Measurements from ENCODE around the gene PHACTR1.

Gene PHACTR1

DNA sequence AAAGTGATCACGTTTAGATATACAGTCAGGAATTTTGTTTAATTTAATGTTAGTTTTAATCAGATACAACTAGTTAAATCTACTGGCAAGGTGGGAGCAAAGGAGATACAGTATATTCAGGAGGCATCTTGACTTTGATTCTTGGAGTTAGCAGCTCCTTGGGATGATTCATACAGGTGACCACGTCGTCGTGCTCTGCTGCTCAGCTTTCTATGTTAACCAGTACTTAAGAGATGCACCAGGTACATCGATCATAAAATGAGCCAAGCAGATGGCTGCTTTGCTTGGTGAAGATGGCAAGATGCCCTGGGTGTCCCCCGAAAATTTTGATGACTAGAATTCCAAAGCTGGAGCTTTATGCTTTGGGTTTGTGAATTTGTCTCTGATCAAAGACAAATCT lies 547.1 kb downstream of the PHACTR1 start:
- no peak overlapping the region for H2AFZ ChIP-seq (ENCODE audit: low read length)
- no peak overlapping the region for H2BK120ac ChIP-seq (ENCODE audit: low read depth, low read length)
- no peak overlapping the region for H3K23ac ChIP-seq (ENCODE audit: low read depth, low read length, poor library complexity)
- H2BK5ac ChIP-seq (ENCODE audit: low read length), result no peak overlapping the region
- H2BK15ac ChIP-seq (ENCODE audit: low read length), result no peak overlapping the region
- H3K4me3 ChIP-seq (ENCODE audit: low read length in 2 of 2), result no peak overlapping the region
- no peaks in the 10 kb centered on the region for H3K79me1 ChIP-seq (ENCODE audit: low read depth, low read length)
- peaks cover 0 to 5% of the 10 kb centered on the region in 2 donors for H3K4me1 ChIP-seq (ENCODE audit: control insufficient read depth in 2 of 2, insufficient read depth in 1 of 2, low read depth in 1 of 2, low read length in 2 of 2)
- peaks cover 0 to 3% of the 10 kb centered on the region in 2 donors for H3K9me3 ChIP-seq (replicated peaks in 1 of 2; ENCODE audit: control insufficient read depth in 2 of 2, insufficient read depth in 1 of 2, low read depth in 1 of 2, low read length in 2 of 2)
- H4K8ac ChIP-seq (ENCODE audit: low read depth, low read length), result no peak overlapping the region
- no peak overlapping the region for H3K4me2 ChIP-seq (ENCODE audit: insufficient read depth, low read length, poor library complexity, severe bottlenecking)
- H3K27ac ChIP-seq (replicated peaks; ENCODE audit: low read length), result no peak overlapping the region
- no peak overlapping the region for H4K91ac ChIP-seq (ENCODE audit: low read depth, low read length, poor library complexity)
- H3K36me3 ChIP-seq (replicated peaks in 1 of 2; ENCODE audit: control insufficient read depth in 2 of 2, insufficient read depth in 2 of 2, low read length in 2 of 2), result peaks cover 0 to 2% of the 10 kb centered on the region in 2 donors
- no peak overlapping the region for H2BK12ac ChIP-seq (ENCODE audit: low read length)
- no CpG with 5 or more reads among the region's 6 CpGs for WGBS, 2 donors (ENCODE audit: extremely low coverage in 2 of 2, insufficient read length in 2 of 2, insufficient replicate concordance in 1 of 2)
- peaks cover 0 to 2% (median 0%) of the 10 kb centered on the region in 3 experiments for H3K27me3 ChIP-seq (ENCODE audit: control insufficient read depth in 3 of 3, insufficient read depth in 3 of 3, low read depth in 1 of 3, low read length in 3 of 3)
- H3K18ac ChIP-seq (ENCODE audit: low read length), result no peak overlapping the region
- H3K4ac ChIP-seq (ENCODE audit: low read length), result no peak overlapping the region
- DNase-seq (ENCODE audit: low spot score), result no peak
- H2AK5ac ChIP-seq (ENCODE audit: low read depth, low read length), result no peak overlapping the region
- H3K9ac ChIP-seq (ENCODE audit: low read depth, low read length, poor library complexity), result no peak overlapping the region
- no peak overlapping the region for H3K14ac ChIP-seq (ENCODE audit: low read length)

DNA sequence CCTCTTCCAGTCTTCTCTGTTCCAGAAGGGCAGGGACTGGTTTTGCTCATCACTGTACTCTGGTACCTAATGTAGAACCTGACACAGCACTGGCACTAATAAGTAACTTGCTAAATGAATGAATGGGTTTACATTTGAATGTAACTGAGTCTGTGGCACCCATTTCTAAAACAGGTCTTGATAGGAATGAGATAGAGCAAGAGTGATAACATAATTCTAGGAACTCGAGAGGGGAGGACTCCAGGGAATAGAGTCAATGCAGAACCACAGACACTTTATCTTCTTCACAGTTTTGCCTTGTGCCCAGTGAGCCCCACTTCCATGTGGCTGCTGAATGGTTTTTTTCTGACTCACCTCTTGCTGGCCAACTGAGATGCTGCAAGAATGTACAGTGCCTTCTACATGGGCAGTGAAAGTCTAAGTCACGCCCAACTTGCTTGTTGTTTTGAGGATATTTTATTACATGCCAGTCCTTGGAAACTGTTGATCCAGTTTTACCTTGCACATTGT lies 550.6 kb downstream of the PHACTR1 start:
- no peak overlapping the region for H3K4me3 ChIP-seq (ENCODE audit: low read length in 2 of 2)
- no peak overlapping the region for H2AFZ ChIP-seq (ENCODE audit: low read length)
- no peak overlapping the region for H4K91ac ChIP-seq (ENCODE audit: low read depth, low read length, poor library complexity)
- H2BK5ac ChIP-seq (ENCODE audit: low read length), result no peak overlapping the region
- peaks cover 0 to 3% of the 10 kb centered on the region in 2 donors for H3K9me3 ChIP-seq (replicated peaks in 1 of 2; ENCODE audit: control insufficient read depth in 2 of 2, insufficient read depth in 1 of 2, low read depth in 1 of 2, low read length in 2 of 2)
- H3K14ac ChIP-seq (ENCODE audit: low read length), result no peak overlapping the region
- WGBS, 2 donors (ENCODE audit: extremely low coverage in 2 of 2, insufficient read length in 2 of 2, insufficient replicate concordance in 1 of 2), result no CpG with 5 or more reads among the region's 2 CpGs
- H2BK12ac ChIP-seq (ENCODE audit: low read length), result no peak overlapping the region
- no peak overlapping the region for H3K9ac ChIP-seq (ENCODE audit: low read depth, low read length, poor library complexity)
- no peak overlapping the region for H3K4ac ChIP-seq (ENCODE audit: low read length)
- no peak overlapping the region for H2BK15ac ChIP-seq (ENCODE audit: low read length)
- H2AK5ac ChIP-seq (ENCODE audit: low read depth, low read length), result no peak overlapping the region
- no peak overlapping the region for H3K4me2 ChIP-seq (ENCODE audit: insufficient read depth, low read length, poor library complexity, severe bottlenecking)
- H2BK120ac ChIP-seq (ENCODE audit: low read depth, low read length), result no peak overlapping the region
- peaks cover 0 to 2% of the 10 kb centered on the region in 2 donors for H3K4me1 ChIP-seq (ENCODE audit: control insufficient read depth in 2 of 2, insufficient read depth in 1 of 2, low read depth in 1 of 2, low read length in 2 of 2)
- no peak overlapping the region for H4K8ac ChIP-seq (ENCODE audit: low read depth, low read length)
- peaks cover 0 to 3% of the 10 kb centered on the region in 2 donors for H3K36me3 ChIP-seq (replicated peaks in 1 of 2; ENCODE audit: control insufficient read depth in 2 of 2, insufficient read depth in 2 of 2, low read length in 2 of 2)
- no peak overlapping the region for H3K23ac ChIP-seq (ENCODE audit: low read depth, low read length, poor library complexity)
- no peak for DNase-seq (ENCODE audit: low spot score)
- H3K18ac ChIP-seq (ENCODE audit: low read length), result no peak overlapping the region
- no peaks in the 10 kb centered on the region for H3K79me1 ChIP-seq (ENCODE audit: low read depth, low read length)
- no peaks in the 10 kb centered on the region for H3K27me3 ChIP-seq (ENCODE audit: control insufficient read depth in 3 of 3, insufficient read depth in 3 of 3, low read depth in 1 of 3, low read length in 3 of 3)
- H3K27ac ChIP-seq (replicated peaks; ENCODE audit: low read length), result no peak overlapping the region

DNA sequence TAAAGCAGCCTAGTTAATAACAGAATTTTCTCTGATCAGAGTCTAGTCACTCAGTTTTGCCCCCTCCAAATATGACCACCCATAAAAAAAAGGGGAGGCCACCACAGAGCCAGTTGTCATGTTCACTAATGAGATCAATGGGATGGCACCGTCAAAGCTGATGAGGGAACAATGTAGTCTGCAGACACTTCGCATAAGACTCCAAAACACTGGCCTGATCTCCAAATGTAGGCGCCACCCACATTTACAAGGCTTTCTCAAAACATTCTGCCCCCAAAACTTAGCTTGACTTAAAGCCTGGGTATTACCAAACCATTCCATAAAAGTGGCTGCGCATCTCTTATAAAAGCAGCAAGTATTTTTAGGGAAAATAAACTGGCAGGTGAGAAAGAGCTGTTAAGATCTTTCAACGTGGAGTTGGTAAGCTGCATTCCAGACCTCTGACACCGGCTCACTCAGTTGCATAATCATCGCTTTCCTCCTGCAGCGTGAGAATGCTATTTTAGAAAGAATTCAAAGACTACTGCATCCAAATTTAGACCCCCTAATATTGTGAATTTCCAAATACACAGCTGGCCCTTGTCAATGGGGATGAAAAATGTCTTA lies 552.4 kb downstream of the PHACTR1 start:
- Histone ChIP-seq H3K79me1 (ENCODE audit: low read depth, low read length) (no peaks in the 10 kb centered on the region), H3K4me3 (ENCODE audit: low read length in 2 of 2) (no peak overlapping the region), H2BK120ac (ENCODE audit: low read depth, low read length) (no peak overlapping the region), H3K27me3 (ENCODE audit: control insufficient read depth in 3 of 3, insufficient read depth in 3 of 3, low read depth in 1 of 3, low read length in 3 of 3) (no peaks in the 10 kb centered on the region), H2AK5ac (ENCODE audit: low read depth, low read length) (no peak overlapping the region), H3K18ac (ENCODE audit: low read length) (no peak overlapping the region), H2BK15ac (ENCODE audit: low read length) (no peak overlapping the region), H4K8ac (ENCODE audit: low read depth, low read length) (no peak overlapping the region), H3K4me1 (ENCODE audit: control insufficient read depth in 2 of 2, insufficient read depth in 1 of 2, low read depth in 1 of 2, low read length in 2 of 2) (peaks cover 2% of the 10 kb centered on the region in 2 donors), H3K9me3 (replicated peaks in 1 of 2; ENCODE audit: control insufficient read depth in 2 of 2, insufficient read depth in 1 of 2, low read depth in 1 of 2, low read length in 2 of 2) (peaks cover 0 to 3% of the 10 kb centered on the region in 2 donors), H3K14ac (ENCODE audit: low read length) (no peak overlapping the region), H3K27ac (replicated peaks; ENCODE audit: low read length) (no peak overlapping the region), H3K23ac (ENCODE audit: low read depth, low read length, poor library complexity) (no peak overlapping the region), H2AFZ (ENCODE audit: low read length) (no peak overlapping the region), H3K4ac (ENCODE audit: low read length) (no peak overlapping the region), H3K36me3 (replicated peaks in 1 of 2; ENCODE audit: control insufficient read depth in 2 of 2, insufficient read depth in 2 of 2, low read length in 2 of 2) (peaks cover 0 to 3% of the 10 kb centered on the region in 2 donors), H2BK5ac (ENCODE audit: low read length) (no peak overlapping the region), H3K9ac (ENCODE audit: low read depth, low read length, poor library complexity) (no peak overlapping the region), H4K91ac (ENCODE audit: low read depth, low read length, poor library complexity) (no peak overlapping the region), H3K4me2 (ENCODE audit: insufficient read depth, low read length, poor library complexity, severe bottlenecking) (no peak overlapping the region), H2BK12ac (ENCODE audit: low read length) (no peak overlapping the region)
- DNase-seq (ENCODE audit: low spot score), result no peak
- no CpG with 5 or more reads among the region's 8 CpGs for WGBS, 2 donors (ENCODE audit: extremely low coverage in 2 of 2, insufficient read length in 2 of 2, insufficient replicate concordance in 1 of 2)

DNA sequence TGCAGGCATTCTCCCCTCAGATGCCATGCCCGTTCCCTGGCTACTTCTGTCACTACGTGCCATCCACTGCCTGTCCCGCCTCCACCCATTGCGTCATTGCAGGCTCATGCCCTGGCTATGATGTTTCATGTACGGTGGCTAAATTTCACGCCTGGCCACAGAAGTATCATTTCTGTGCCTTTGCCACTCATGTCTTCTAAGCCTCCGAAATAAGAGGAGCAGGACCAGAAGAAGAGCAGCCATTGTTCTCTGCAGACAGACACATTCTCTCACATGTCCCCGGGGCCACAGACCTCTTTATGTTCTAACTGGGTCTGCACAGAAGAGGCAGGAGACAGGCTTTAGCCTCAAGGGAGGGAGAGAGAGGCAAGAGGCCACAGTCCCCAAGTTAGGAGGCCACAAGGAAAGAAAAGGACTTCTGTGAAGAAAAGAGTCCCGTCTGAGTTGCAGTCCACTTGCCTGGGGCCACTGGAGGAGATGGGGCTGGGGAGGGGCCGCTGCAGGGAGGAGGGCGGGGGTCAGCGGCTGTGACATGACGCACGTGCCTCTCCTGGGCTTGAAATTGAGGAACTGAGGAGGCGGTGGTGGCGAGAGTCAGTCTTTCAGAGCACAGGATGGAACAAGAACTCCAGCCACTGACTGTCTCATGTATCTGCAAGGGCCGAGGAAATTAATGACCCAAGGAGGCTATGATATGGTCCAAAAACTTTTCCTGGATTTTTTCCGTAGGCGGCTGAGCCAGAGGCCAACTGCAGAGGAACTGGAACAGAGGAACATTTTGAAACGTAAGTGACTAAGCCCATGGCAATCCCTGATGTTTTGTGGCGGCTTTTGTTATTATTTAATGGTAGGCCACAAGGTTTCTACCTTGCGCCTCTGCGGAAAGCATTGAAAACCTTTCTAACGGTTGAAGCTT lies 555.8 kb downstream of the PHACTR1 start:
- Histone ChIP-seq H2BK12ac (ENCODE audit: low read length) (peak overlapping the region; percentile 63), H2BK15ac (ENCODE audit: low read length) (no peak overlapping the region), H3K27ac (replicated peaks; ENCODE audit: low read length) (no peak overlapping the region), H3K23ac (ENCODE audit: low read depth, low read length, poor library complexity) (no peak overlapping the region), H4K91ac (ENCODE audit: low read depth, low read length, poor library complexity) (no peak overlapping the region), H3K36me3 (replicated peaks in 1 of 2; ENCODE audit: control insufficient read depth in 2 of 2, insufficient read depth in 2 of 2, low read length in 2 of 2) (peaks cover 0 to 1% of the 10 kb centered on the region in 2 donors), H3K79me1 (ENCODE audit: low read depth, low read length) (no peaks in the 10 kb centered on the region), H3K4me1 (ENCODE audit: control insufficient read depth in 2 of 2, insufficient read depth in 1 of 2, low read depth in 1 of 2, low read length in 2 of 2) (peaks cover 2 to 3% of the 10 kb centered on the region in 2 donors), H3K14ac (ENCODE audit: low read length) (peak overlapping the region; percentile 59), H3K4me2 (ENCODE audit: insufficient read depth, low read length, poor library complexity, severe bottlenecking) (no peak overlapping the region), H2AK5ac (ENCODE audit: low read depth, low read length) (no peak overlapping the region), H2BK5ac (ENCODE audit: low read length) (no peak overlapping the region), H3K18ac (ENCODE audit: low read length) (no peak overlapping the region), H2AFZ (ENCODE audit: low read length) (no peak overlapping the region), H3K9ac (ENCODE audit: low read depth, low read length, poor library complexity) (no peak overlapping the region), H4K8ac (ENCODE audit: low read depth, low read length) (no peak overlapping the region), H2BK120ac (ENCODE audit: low read depth, low read length) (peak overlapping the region; percentile 14), H3K4ac (ENCODE audit: low read length) (no peak overlapping the region), H3K4me3 (ENCODE audit: low read length in 2 of 2) (no peak overlapping the region), H3K27me3 (ENCODE audit: control insufficient read depth in 3 of 3, insufficient read depth in 3 of 3, low read depth in 1 of 3, low read length in 3 of 3) (no peaks in the 10 kb centered on the region), H3K9me3 (replicated peaks in 1 of 2; ENCODE audit: control insufficient read depth in 2 of 2, insufficient read depth in 1 of 2, low read depth in 1 of 2, low read length in 2 of 2) (no peaks in the 10 kb centered on the region)
- no CpG with 5 or more reads among the region's 24 CpGs for WGBS, 2 donors (ENCODE audit: extremely low coverage in 2 of 2, insufficient read length in 2 of 2, insufficient replicate concordance in 1 of 2)
- no peak for DNase-seq (ENCODE audit: low spot score)
